Measurements from ENCODE around the gene MAPK8. TPM values are rescaled to one million over a fixed set of nuclear protein-coding genes. Genes with fewer than 3 reads are reported as not detected.

The MAPK8 gene
- polyA plus RNA-seq, 1 of the 3 experiments (the other 2 are of a cell fraction): 26.4 TPM

DNA sequence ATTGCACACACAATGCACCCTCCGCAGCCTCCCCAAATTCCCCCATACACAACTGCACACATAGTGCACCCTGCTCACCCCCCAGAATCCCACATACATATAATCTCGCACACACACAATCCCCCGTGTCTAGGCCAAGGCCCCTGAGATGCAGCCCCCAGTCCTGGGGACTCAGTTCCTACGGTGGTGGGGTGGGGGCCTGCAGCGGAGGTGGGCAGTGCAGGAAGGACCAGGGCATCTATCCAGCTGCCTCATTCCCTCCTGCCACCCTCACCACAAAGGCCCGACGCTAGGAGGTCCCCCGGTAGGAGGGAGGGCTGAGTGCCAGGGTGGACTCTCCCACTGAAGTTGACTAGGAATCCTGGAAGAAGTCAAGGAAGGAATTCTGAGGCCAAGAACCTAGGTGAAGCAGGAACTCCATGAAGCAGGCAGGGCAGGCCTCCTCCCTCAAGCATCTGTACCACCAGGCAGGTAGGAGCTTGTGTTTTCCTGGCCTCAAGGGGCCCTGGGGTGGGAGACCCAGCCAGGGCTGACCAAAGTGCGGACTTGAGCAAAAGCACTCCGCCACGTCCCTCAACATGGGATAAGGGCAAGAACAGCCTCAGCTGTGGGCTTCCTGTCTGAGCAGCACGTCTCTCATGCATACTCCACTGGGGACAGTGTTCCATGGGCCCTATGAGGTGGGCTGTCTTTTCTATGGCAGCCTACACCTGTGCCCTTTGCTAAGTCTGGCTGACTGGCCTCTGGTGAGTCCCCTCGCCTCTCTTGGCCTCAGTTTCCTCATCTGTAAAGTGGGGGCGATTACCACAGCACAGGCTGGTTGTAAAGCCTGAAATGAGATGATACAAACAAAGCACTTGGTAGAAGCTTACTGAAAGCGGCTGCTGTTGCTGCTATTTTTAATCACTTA lies 145.7 kb downstream of the MAPK8 start:
- 0 out of 2 replicates have a peak, but pooled peaks cover 3% of the 10 kb centered on the region for H3K79me2 ChIP-seq (ENCODE audit: insufficient read depth)
- no peaks in the 10 kb centered on the region for H3K27me3 ChIP-seq (ENCODE audit: insufficient read depth)
- no peak overlapping the region for H3K4me2 ChIP-seq
- CTCF ChIA-PET: interaction anchor here (1.0 to 1.1 kb wide), 3 partner anchors 55 to 203 kb away, joined by 3 to 5 read pairs (median 3); no protein-coding TSS in a partner anchor
- no peaks in the 10 kb centered on the region for H3K9me3 ChIP-seq
- peaks cover 5 to 8% of the 10 kb centered on the region in 2 experiments for H3K36me3 ChIP-seq (replicated peaks in 1 of 2; ENCODE audit: control insufficient read depth in 1 of 2, insufficient read depth in 2 of 2, low read length in 1 of 2)
- POLR2A ChIA-PET: no interaction called here
- no peak overlapping the region for H3K27ac ChIP-seq (ENCODE audit: low read depth in 2 of 2, low read length in 1 of 2)
- no peaks in the 10 kb centered on the region for H3F3A ChIP-seq (replicated peaks; ENCODE audit: insufficient read depth)
- peaks cover 13 to 33% of the 10 kb centered on the region in 2 experiments; a peak in 3 of 4 replicates for H3K4me1 ChIP-seq (ENCODE audit: control insufficient read depth in 1 of 2, insufficient read depth in 2 of 2, low read depth in 1 of 2, low read length in 1 of 2)
- TF ChIP-seq TCF12 (IDR thresholded peaks at IDR 0.05): no peak
- no peak for TF ChIP-seq NFIC (IDR thresholded peaks at IDR 0.05; ENCODE audit: borderline replicate concordance)
- no peak overlapping the region for H3K4me3 ChIP-seq (ENCODE audit: low read depth in 2 of 2, low read length in 1 of 2)
- 94% methylated on average over 11 of the region's 15 CpGs for WGBS (ENCODE audit: low lambda C conversion rate)
- no peaks in the 10 kb centered on the region for H3K9me2 ChIP-seq
- no peak overlapping the region for H3K9ac ChIP-seq
- no peak overlapping the region for H2AFZ ChIP-seq (ENCODE audit: low read depth)
- no peak for DNase-seq
- H4K20me1 ChIP-seq (ENCODE audit: insufficient read depth): peaks cover 29% of the 10 kb centered on the region

DNA sequence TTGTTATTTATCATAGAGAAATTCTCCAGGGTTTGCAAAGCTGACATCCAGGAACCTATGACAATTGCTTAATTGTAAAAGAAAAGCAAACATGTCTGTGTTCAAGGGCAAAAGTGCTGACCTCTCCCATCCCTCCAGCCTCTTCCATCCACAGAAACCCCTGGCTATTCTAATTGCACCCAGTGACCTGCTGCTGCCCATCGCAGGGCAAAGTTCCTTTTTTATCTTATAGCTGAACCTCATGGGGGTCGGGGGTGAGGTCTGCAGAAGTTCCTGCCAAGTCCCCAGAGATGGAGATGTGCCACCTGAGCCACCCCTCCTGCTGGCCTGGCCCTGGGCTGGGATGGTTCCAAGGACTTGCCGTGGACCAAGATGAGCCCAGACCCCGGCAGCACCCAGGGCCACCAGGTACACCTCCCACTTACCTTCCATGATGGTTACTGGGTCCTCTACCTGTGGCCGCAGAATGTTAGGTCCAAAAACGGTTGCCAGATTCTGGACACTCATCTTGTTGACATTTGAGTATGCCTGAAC lies 146.5 kb downstream of the MAPK8 start:
- no peak for DNase-seq
- no peak overlapping the region for H2AFZ ChIP-seq (ENCODE audit: low read depth)
- no peaks in the 10 kb centered on the region for H3K27me3 ChIP-seq (ENCODE audit: insufficient read depth)
- CTCF ChIA-PET: interaction anchor here (1.0 to 3.0 kb wide), 4 partner anchors 54 to 203 kb away, joined by 3 to 16 read pairs (median 4); no protein-coding TSS in a partner anchor
- no peak for TF ChIP-seq RAD21 (IDR thresholded peaks at IDR 0.05; ENCODE audit: low read length)
- H4K20me1 ChIP-seq (ENCODE audit: insufficient read depth): peaks cover 33% of the 10 kb centered on the region
- H3K9me3 ChIP-seq: no peaks in the 10 kb centered on the region
- H3K27ac ChIP-seq (ENCODE audit: low read depth in 2 of 2, low read length in 1 of 2): no peak overlapping the region
- 0 out of 2 replicates have a peak, but pooled peaks cover 3% of the 10 kb centered on the region for H3K79me2 ChIP-seq (ENCODE audit: insufficient read depth)
- H3K9me2 ChIP-seq: no peaks in the 10 kb centered on the region
- H3K9ac ChIP-seq: no peak overlapping the region
- no peaks in the 10 kb centered on the region for H3F3A ChIP-seq (replicated peaks; ENCODE audit: insufficient read depth)
- 96% methylated on average over 5 of the region's 6 CpGs for WGBS (ENCODE audit: low lambda C conversion rate)
- peaks cover 5 to 8% of the 10 kb centered on the region in 2 experiments for H3K36me3 ChIP-seq (replicated peaks in 1 of 2; ENCODE audit: control insufficient read depth in 1 of 2, insufficient read depth in 2 of 2, low read length in 1 of 2)
- POLR2A ChIA-PET: no interaction called here
- no peak overlapping the region for H3K4me2 ChIP-seq
- H3K4me1 ChIP-seq (ENCODE audit: control insufficient read depth in 1 of 2, insufficient read depth in 2 of 2, low read depth in 1 of 2, low read length in 1 of 2): peaks cover 15 to 37% of the 10 kb centered on the region in 2 experiments; a peak in 3 of 4 replicates
- no peak overlapping the region for H3K4me3 ChIP-seq (ENCODE audit: low read depth in 2 of 2, low read length in 1 of 2)

DNA sequence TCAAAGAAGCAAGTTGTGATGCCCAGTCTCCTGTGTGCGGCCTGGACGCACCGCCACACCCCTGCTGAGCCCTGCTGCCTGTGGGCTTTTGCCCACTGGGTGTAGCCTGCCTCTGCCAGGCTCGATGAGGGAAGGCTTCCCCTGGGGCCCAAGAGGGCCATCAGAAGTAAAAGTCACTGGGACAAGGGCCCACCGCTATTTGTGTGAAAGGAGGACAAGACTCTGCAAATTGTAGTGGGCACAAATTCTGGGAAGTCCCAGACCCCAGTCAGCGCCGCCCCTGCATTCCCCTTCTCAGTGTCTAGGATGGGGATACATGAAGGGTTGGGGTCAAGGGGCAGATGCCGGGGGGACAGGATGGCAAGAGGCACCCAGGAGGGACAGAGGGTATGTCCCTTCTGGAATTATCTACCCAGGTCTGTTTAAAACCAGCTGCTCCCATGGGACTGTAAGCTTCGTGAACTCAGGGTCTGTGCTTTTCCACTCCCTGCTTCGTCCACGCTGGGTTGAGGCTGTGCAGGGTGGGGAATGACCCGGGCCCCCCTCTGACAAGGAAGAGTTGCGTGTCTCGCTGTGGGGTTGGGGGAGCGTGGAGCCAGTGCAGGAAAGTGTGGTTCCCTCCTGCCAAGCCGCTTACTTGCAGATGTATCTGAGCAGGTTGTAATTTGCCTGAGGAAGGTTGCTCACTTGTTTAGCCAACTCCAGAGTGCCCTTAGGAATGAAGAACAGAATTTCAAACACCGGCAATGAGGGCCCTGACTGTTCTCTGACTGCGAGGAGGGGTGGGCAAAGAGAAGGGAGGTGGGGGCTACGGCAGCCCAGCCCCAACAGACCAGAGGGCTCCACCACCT lies 147.2 kb downstream of the MAPK8 start:
- 0 out of 2 replicates have a peak, but pooled peaks cover 3% of the 10 kb centered on the region for H3K79me2 ChIP-seq (ENCODE audit: insufficient read depth)
- H3K4me2 ChIP-seq: no peak overlapping the region
- H3K36me3 ChIP-seq (replicated peaks in 1 of 2; ENCODE audit: control insufficient read depth in 1 of 2, insufficient read depth in 2 of 2, low read length in 1 of 2): peaks cover 5 to 8% of the 10 kb centered on the region in 2 experiments
- H3K27ac ChIP-seq (ENCODE audit: low read depth in 2 of 2, low read length in 1 of 2): no peak overlapping the region
- no peak overlapping the region for H2AFZ ChIP-seq (ENCODE audit: low read depth)
- TF ChIP-seq RFX5 (IDR thresholded peaks at IDR 0.05; ENCODE audit: low read length) (no peak), POLR2AphosphoS5 (IDR thresholded peaks at IDR 0.05; ENCODE audit: low read depth, low read length) (no peak), FOXM1 (IDR thresholded peaks at IDR 0.05; ENCODE audit: low read depth) (no peak), FOXJ3 (CRISPR knock-in tag; IDR thresholded peaks at IDR 0.05) (no peak), EP300 (IDR thresholded peaks at IDR 0.05; ENCODE audit: borderline replicate concordance in 1 of 2, low read depth in 1 of 2, low read length in 1 of 2) (no peak), MEF2A (IDR thresholded peaks at IDR 0.05; ENCODE audit: borderline replicate concordance, low read depth) (no peak)
- TF ChIP-seq, protein P1, sequence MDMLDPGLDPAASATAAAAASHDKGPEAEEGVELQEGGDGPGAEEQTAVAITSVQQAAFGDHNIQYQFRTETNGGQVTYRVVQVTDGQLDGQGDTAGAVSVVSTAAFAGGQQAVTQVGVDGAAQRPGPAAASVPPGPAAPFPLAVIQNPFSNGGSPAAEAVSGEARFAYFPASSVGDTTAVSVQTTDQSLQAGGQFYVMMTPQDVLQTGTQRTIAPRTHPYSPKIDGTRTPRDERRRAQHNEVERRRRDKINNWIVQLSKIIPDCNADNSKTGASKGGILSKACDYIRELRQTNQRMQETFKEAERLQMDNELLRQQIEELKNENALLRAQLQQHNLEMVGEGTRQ (IDR thresholded peaks at IDR 0.05; ENCODE audit: borderline replicate concordance, low read depth, low read length): no peak
- H3K4me3 ChIP-seq (ENCODE audit: low read depth in 2 of 2, low read length in 1 of 2): no peak overlapping the region
- no peaks in the 10 kb centered on the region for H3F3A ChIP-seq (replicated peaks; ENCODE audit: insufficient read depth)
- DNase-seq: no peak
- peaks cover 26% of the 10 kb centered on the region for H4K20me1 ChIP-seq (ENCODE audit: insufficient read depth)
- no peaks in the 10 kb centered on the region for H3K9me3 ChIP-seq
- no peaks in the 10 kb centered on the region for H3K27me3 ChIP-seq (ENCODE audit: insufficient read depth)
- H3K4me1 ChIP-seq (ENCODE audit: control insufficient read depth in 1 of 2, insufficient read depth in 2 of 2, low read depth in 1 of 2, low read length in 1 of 2): peaks cover 13 to 34% of the 10 kb centered on the region in 2 experiments; a peak in 3 of 4 replicates
- CTCF ChIA-PET: interaction anchor here (0.9 to 3.0 kb wide), 2 partner anchors 71 to 202 kb away, joined by 3 to 16 read pairs; no protein-coding TSS in a partner anchor
- 94% methylated on average over 12 of the region's 19 CpGs for WGBS (ENCODE audit: low lambda C conversion rate)
- H3K9me2 ChIP-seq: no peaks in the 10 kb centered on the region
- no peak overlapping the region for H3K9ac ChIP-seq
- POLR2A ChIA-PET: no interaction called here
